ENCODE measurements around the gene ZNF652.

Gene ZNF652

GRCh38 chr17:49361902-49362722, at the start of gene ZNF652:
Gene ZNF652 (minus strand): TSS chr17:49362250. CDS start chr17:49317725, 44,525 bp downstream.
- peak; percentile 70 for DNase-seq

GRCh38 chr17:49409066-49409465, 47.0 kb upstream of the ZNF652 start:
- DNase-seq, result no peak

- DNase-seq, result peak; percentile 53
These were observed 46.0 kb upstream of the ZNF652 start for GRCh38 chr17:49407981-49408501.

- no peak for DNase-seq
These were observed 45.0 kb upstream of the ZNF652 start for GRCh38 chr17:49407086-49407485.

- no peak for DNase-seq
These were observed 44.5 kb upstream of the ZNF652 start for GRCh38 chr17:49406421-49407061.

- DNase-seq, result no peak
These were observed 42.9 kb upstream of the ZNF652 start for GRCh38 chr17:49404906-49405305.

- no peak for DNase-seq
These were observed 42.3 kb upstream of the ZNF652 start for GRCh38 chr17:49404361-49404760.

- DNase-seq, result no peak
These were observed 41.7 kb upstream of the ZNF652 start for GRCh38 chr17:49403514-49404289.

- DNase-seq, result no peak
These were observed 40.7 kb upstream of the ZNF652 start for GRCh38 chr17:49402706-49403105.

- DNase-seq, result no peak
These were observed 40.0 kb upstream of the ZNF652 start for GRCh38 chr17:49401971-49402611.

- DNase-seq, result no peak
These were observed 37.9 kb upstream of the ZNF652 start for GRCh38 chr17:49399995-49400394.

- DNase-seq, result no peak
These were observed 35.5 kb upstream of the ZNF652 start for GRCh38 chr17:49397586-49397985.

- peak; percentile 59 for DNase-seq
These were observed 31.6 kb upstream of the ZNF652 start for GRCh38 chr17:49393491-49394255.

- DNase-seq, result peak; percentile 79
These were observed 28.7 kb upstream of the ZNF652 start for GRCh38 chr17:49390548-49391324.

- peak; percentile 25 for DNase-seq
These were observed 27.7 kb upstream of the ZNF652 start for GRCh38 chr17:49389514-49390347.

- no peak for DNase-seq
These were observed 26.9 kb upstream of the ZNF652 start for GRCh38 chr17:49388692-49389513.

GRCh38 chr17:49388290-49388640, 26.2 kb upstream of the ZNF652 start:
- DNase-seq, result no peak

GRCh38 chr17:49387498-49388289, 25.6 kb upstream of the ZNF652 start:
- DNase-seq, result no peak

GRCh38 chr17:49386373-49386772, 24.3 kb upstream of the ZNF652 start:
- DNase-seq, result no peak

All from inflammatory macrophage treated with lipopolysaccharide for 4 hours (primary cell).